Choroid plexus epithelial cell (primary cell): ENCODE measurements around the gene ANTXR1.
"Not testable (repeated sequence)": the region's sequence is repeated elsewhere in the genome, so short reads cannot be mapped to it uniquely, and the experiment has no call there.

Source experiments
- DNase-seq: peaks from one replicate; pipeline ENCODE4 v3.0.0-alpha.2; 2010; ENCODE audit warnings: low read depth
- H3K4me3 ChIP-seq: 2 replicates; pipeline ENCODE4 v1.5.1; 2011; ENCODE audit warnings: low read depth, mild to moderate bottlenecking, control low read depth, low read length, moderate library complexity
- CTCF ChIP-seq: conservative IDR thresholded peaks from 2 replicates; pipeline ENCODE4 v1.5.1; 2011; ENCODE audit warnings: low read depth, mild to moderate bottlenecking, control low read depth, inconsistent platforms, low read length, moderate library complexity

ANTXR1 gene

DNA sequence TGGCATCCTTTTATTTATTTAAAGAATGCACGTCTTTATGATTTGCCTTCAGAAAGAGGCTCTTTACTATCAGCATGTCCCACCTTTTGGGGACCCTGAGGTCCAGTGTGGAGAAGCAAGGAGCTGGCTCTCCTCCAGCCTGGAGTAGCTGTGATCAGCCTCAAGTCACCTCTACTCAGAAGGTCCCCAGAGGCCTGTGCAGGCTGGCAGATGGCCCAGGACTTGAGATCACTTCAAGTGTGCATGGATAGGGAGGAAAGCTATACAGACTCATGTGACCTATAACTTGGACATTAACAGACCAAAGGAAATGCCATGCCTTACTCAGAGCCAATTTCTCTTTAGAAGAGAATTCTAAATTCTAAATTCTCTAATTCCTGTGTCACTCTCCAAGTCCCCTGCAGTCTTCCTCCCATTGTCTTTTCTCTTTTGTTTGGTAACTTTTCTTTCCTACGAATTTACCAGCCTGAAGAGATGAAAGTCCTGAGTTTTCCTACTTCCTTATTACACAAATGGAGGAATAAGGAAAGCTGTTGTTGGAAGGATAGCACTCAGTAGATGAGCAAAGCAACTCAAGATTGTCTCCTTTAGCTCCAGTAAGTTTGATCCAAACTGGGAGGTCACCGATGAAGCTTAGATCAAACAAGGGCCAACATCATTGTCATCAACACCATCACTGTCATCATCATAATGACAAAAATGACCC lies 210.1 kb downstream of the ANTXR1 start:
- no peak for TF ChIP-seq CTCF
- DNase-seq, result peak; percentile 69
- no peak overlapping the region for H3K4me3 ChIP-seq

GRCh38 chr2:69223759-69224511 lies 211.0 kb downstream of the ANTXR1 start:
- no peak overlapping the region for H3K4me3 ChIP-seq
- DNase-seq, result no peak
- TF ChIP-seq CTCF, result no peak

- H3K4me3 ChIP-seq, result no peak overlapping the region
- no peak for DNase-seq
- TF ChIP-seq CTCF, result no peak
Measured at GRCh38 chr2:69224512-69224837, 211.5 kb downstream of the ANTXR1 start.

- no peak for TF ChIP-seq CTCF
Measured at GRCh38 chr2:69225933-69226332, 213.0 kb downstream of the ANTXR1 start.

GRCh38 chr2:69226903-69227302 lies 213.9 kb downstream of the ANTXR1 start:
- H3K4me3 ChIP-seq, result no peak overlapping the region
- no peak for TF ChIP-seq CTCF
- no peak for DNase-seq

More at GRCh38 chr2:69225933-69226332, 213.0 kb downstream of the ANTXR1 start:
- no peak overlapping the region for H3K4me3 ChIP-seq
- DNase-seq, result peak; percentile 16

GRCh38 chr2:69227716-69228115 lies 214.7 kb downstream of the ANTXR1 start:
- TF ChIP-seq CTCF, result no peak
- no peak for DNase-seq

DNA sequence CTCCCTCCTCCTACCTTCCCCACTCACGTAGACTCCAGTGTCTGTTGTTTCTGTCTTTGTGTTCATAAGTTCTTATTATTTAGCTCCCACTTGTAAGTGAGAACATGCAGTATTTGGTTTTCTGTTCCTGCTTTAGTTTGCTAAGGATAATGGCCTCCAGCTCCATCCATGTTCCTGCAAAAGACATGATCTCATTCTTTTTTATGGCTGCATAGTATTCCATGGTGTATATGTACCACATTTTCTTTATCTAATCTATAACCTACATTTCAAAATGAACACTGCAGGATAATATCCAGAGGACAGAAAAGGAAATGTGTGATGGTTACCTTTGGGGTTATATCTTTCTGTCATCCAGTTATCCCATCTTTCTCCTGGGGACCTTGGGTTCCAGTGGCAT lies 218.0 kb downstream of the ANTXR1 start:
- DNase-seq, result not testable (repeated sequence)

More at GRCh38 chr2:69227716-69228115, 214.7 kb downstream of the ANTXR1 start:
- H3K4me3 ChIP-seq, result no peak overlapping the region

More for the DNA sequence above, 218.0 kb downstream of the ANTXR1 start:
- H3K4me3 ChIP-seq, result not testable (repeated sequence)
